Thyroid gland (tissue), 4 donors: Measurements from ENCODE around the gene BET1L. TPM values are rescaled to one million over a fixed set of nuclear protein-coding genes. Genes with fewer than 3 reads are reported as not detected.

ENCODE experiments used
- DNase-seq, 2 donors: peaks; one replicate each; pipeline ENCODE4 v3.0.0-alpha.2; 2019
- H3K27ac ChIP-seq, 3 donors: fragments of 200-600 bp; sonication (generic); 1 replicate in 2 of 3; 2 replicates in 1 of 3; pipeline ENCODE4 v1.5.1; 2016 to 2019; ENCODE audit warnings: mild to moderate bottlenecking in 1 of 3, moderate library complexity in 1 of 3
- H3K27me3 ChIP-seq: fragments of 200-600 bp; sonication (generic); one replicate; pipeline ENCODE4 v1.5.1; 2019
- H3K36me3 ChIP-seq, 2 donors: fragments of 200-600 bp; sonication (generic); one replicate each; pipeline ENCODE4 v1.5.1; 2016 to 2019
- H3K4me1 ChIP-seq, 2 donors: fragments of 200-600 bp; sonication (generic); one replicate each; pipeline ENCODE4 v1.5.1; 2017 to 2019
- H3K4me3 ChIP-seq, 3 donors: fragments of 200-600 bp; sonication (generic); replicated peaks in 1 of 3; 1 replicate in 2 of 3; 2 replicates in 1 of 3; pipeline ENCODE4 v1.5.1; 2016; ENCODE audit warnings: mild to moderate bottlenecking in 1 of 3
- H3K9me3 ChIP-seq: fragments of 200-600 bp; sonication (generic); one replicate; pipeline ENCODE4 v1.5.1; 2017
- CTCF ChIP-seq, 6 experiments: fragments of 200-600 bp in 3 of 6; fragments of 450-650 bp in 3 of 6; sonication (generic) in 3 of 6; IDR thresholded peaks; one replicate each; pipeline ENCODE4 v1.5.1; 2016 to 2019; ENCODE audit warnings: antibody characterized with exemption in 6 of 6, mild to moderate bottlenecking in 2 of 6, inconsistent platforms in 1 of 6, moderate library complexity in 1 of 6
- POLR2A ChIP-seq, 2 donors: fragments of 450-650 bp; IDR thresholded peaks; one replicate each; pipeline ENCODE4 v1.6.1; 2017; ENCODE audit warnings: antibody characterized with exemption in 2 of 2, mild to moderate bottlenecking in 2 of 2, moderate library complexity in 1 of 2
- WGBS, 2 donors: methylation state at CpG; one replicate each; pipeline ENCODE4 v1.1.5; 2017; 5-methylcytosine and 5-hydroxymethylcytosine counted together
- intact Hi-C: fragments of 100-400 bp; cut with DNase I; formaldehyde crosslinking; loops from one replicate; pipeline ENCODE4 v1.15.1; 2023
- total RNA-seq, 4 donors: library from RNA; depleted of rRNA; stranded (reverse); fragments of >200 nt; gene quantifications; one replicate each; pipeline ENCODE4 v1.2.3, GENCODE V29; 2016

Gene BET1L
- total RNA-seq, 4 donors from 2014 or later, result 22.2 to 39.5 (median 33.8) TPM

- H3K4me1 ChIP-seq, result peaks cover 9 to 15% of the 10 kb centered on the region in 2 donors
- no peak overlapping the region for H3K27ac ChIP-seq
- no peaks in the 10 kb centered on the region for H3K27me3 ChIP-seq
- no peak for DNase-seq
- TF ChIP-seq POLR2A (IDR thresholded peaks at IDR 0.05) (no peak), CTCF (IDR thresholded peaks at IDR 0.05) (no peak)
- H3K36me3 ChIP-seq, result peaks cover 10 to 16% of the 10 kb centered on the region in 2 donors
- H3K9me3 ChIP-seq, result no peaks in the 10 kb centered on the region
- intact Hi-C loops, result loop anchor here (5.0 to 10.0 kb wide), 5 partner anchors 35 to 303 kb away; partner anchors contain the start of genes B4GALNT4, PGGHG, PSMD13 and PTDSS2
- no peak overlapping the region for H3K4me3 ChIP-seq
- WGBS, 2 donors, result 74 to 81% methylated on average over 15 of the region's 15 CpGs
Measured at GRCh38 chr11:201966-202365, 5.2 kb downstream of the BET1L start.

GRCh38 chr11:200224-201003 is 6.8 kb downstream of the BET1L start:
- H3K4me1 ChIP-seq, result peaks cover 0 to 6% of the 10 kb centered on the region in 2 donors
- no peak overlapping the region for H3K27ac ChIP-seq
- peaks cover 10 to 16% of the 10 kb centered on the region in 2 donors for H3K36me3 ChIP-seq
- no peak for DNase-seq
- no peaks in the 10 kb centered on the region for H3K9me3 ChIP-seq
- H3K27me3 ChIP-seq, result no peaks in the 10 kb centered on the region
- TF ChIP-seq CTCF (IDR thresholded peaks at IDR 0.05) (no peak), POLR2A (IDR thresholded peaks at IDR 0.05) (no peak)
- intact Hi-C loops, result loop anchor here (5.0 to 10.0 kb wide), 5 partner anchors 37 to 304 kb away; partner anchors contain the start of genes B4GALNT4, PGGHG, PSMD13 and PTDSS2
- WGBS, 2 donors, result 93 to 95% methylated on average over 4 to 13 of the region's 13 CpGs
- H3K4me3 ChIP-seq, result no peak overlapping the region

- no peaks in the 10 kb centered on the region for H3K9me3 ChIP-seq
- DNase-seq, result no peak
- TF ChIP-seq CTCF (IDR thresholded peaks at IDR 0.05), result no peak
- TF ChIP-seq POLR2A (IDR thresholded peaks at IDR 0.05), result no peak
- H3K4me3 ChIP-seq, result no peak overlapping the region
- H3K27ac ChIP-seq, result no peak overlapping the region
- H3K4me1 ChIP-seq, result no peaks in the 10 kb centered on the region
- 83 to 85% methylated on average over 8 of the region's 8 CpGs for WGBS, 2 donors
- peaks cover 5 to 10% of the 10 kb centered on the region in 2 donors for H3K36me3 ChIP-seq
- H3K27me3 ChIP-seq, result no peaks in the 10 kb centered on the region
- intact Hi-C loops, result loop anchor here (5.0 to 10.0 kb wide), 5 partner anchors 38 to 305 kb away; partner anchors contain the start of genes B4GALNT4, PGGHG, PSMD13 and PTDSS2
Measured at GRCh38 chr11:199782-200181, 7.4 kb downstream of the BET1L start.

GRCh38 chr11:199004-199581 is 8.1 kb downstream of the BET1L start:
- H3K4me1 ChIP-seq, result no peaks in the 10 kb centered on the region
- no peak overlapping the region for H3K27ac ChIP-seq
- no peak for DNase-seq
- H3K27me3 ChIP-seq, result no peaks in the 10 kb centered on the region
- no peak for TF ChIP-seq CTCF (IDR thresholded peaks at IDR 0.05)
- TF ChIP-seq POLR2A (IDR thresholded peaks at IDR 0.05), result no peak
- H3K9me3 ChIP-seq, result no peaks in the 10 kb centered on the region
- H3K36me3 ChIP-seq, result peaks cover 0 to 5% of the 10 kb centered on the region in 2 donors
- no peak overlapping the region for H3K4me3 ChIP-seq
- 59 to 85% methylated on average over 3 to 13 of the region's 13 CpGs for whole genome bisulfite sequencing, 2 donors
- intact Hi-C loops, result no loop called here
